Esophagus squamous epithelium (tissue), 5 donors: ENCODE results near the gene GNLY. TPM values are rescaled to one million over a fixed set of nuclear protein-coding genes. Genes with fewer than 3 reads are reported as not detected.

Experiments
- DNase-seq: peaks from one replicate; lab custom pipeline; 2025; lab: John Stamatoyannopoulos, UW
- H3K27ac ChIP-seq, 4 donors: fragments of 200-600 bp; sonication (generic); one replicate each; pipeline ENCODE4 v1.5.1; 2016 to 2019; ENCODE audit warnings: mild to moderate bottlenecking in 1 of 4
- H3K27me3 ChIP-seq, 4 donors: fragments of 200-600 bp; sonication (generic); 1 replicate in 3 of 4; 2 replicates in 1 of 4; pipeline versions ENCODE4 v1.5.1 to v1.6.0; 2017 to 2021; ENCODE audit warnings: antibody characterized with exemption in 1 of 4
- H3K36me3 ChIP-seq, 3 donors: fragments of 200-600 bp; sonication (generic); one replicate each; pipeline ENCODE4 v1.5.1; 2016 to 2019
- H3K4me1 ChIP-seq, 3 donors: fragments of 200-600 bp; sonication (generic); one replicate each; pipeline ENCODE4 v1.5.1; 2017 to 2019
- H3K4me3 ChIP-seq, 4 donors: fragments of 200-600 bp; sonication (generic); 1 replicate in 3 of 4; 2 replicates in 1 of 4; pipeline ENCODE4 v1.5.1; 2016 to 2019; ENCODE audit warnings: mild to moderate bottlenecking in 2 of 4, moderate library complexity in 1 of 4
- H3K9me3 ChIP-seq, 3 donors: fragments of 200-600 bp; sonication (generic); one replicate each; pipeline ENCODE4 v1.5.1; 2016 to 2019
- CTCF ChIP-seq, 6 experiments: fragments of 450-650 bp in 4 of 6; fragments of 200-600 bp in 2 of 6; sonication (generic) in 2 of 6; IDR thresholded peaks; one replicate each; pipeline ENCODE4 v1.5.1; 2016 to 2019; ENCODE audit warnings: antibody characterized with exemption in 6 of 6, mild to moderate bottlenecking in 4 of 6, moderate library complexity in 4 of 6
- POLR2A ChIP-seq, 4 donors: fragments of 450-650 bp; IDR thresholded peaks; one replicate each; pipeline ENCODE4 v1.6.1; 2017; ENCODE audit warnings: antibody characterized with exemption in 4 of 4, mild to moderate bottlenecking in 4 of 4, moderate library complexity in 3 of 4
- WGBS, 2 donors: methylation state at CpG; one replicate each; pipeline ENCODE4 v1.1.5; 2018; 5-methylcytosine and 5-hydroxymethylcytosine counted together
- intact Hi-C: fragments of 100-400 bp; cut with DNase I; formaldehyde crosslinking; loops from one replicate; pipeline ENCODE4 v1.15.0; 2022
- total RNA-seq, 4 donors: library from RNA; depleted of rRNA; stranded (reverse); fragments of >200 nt; gene quantifications; one replicate each; pipeline ENCODE4 v1.1.0, GENCODE V29; 2016
- donor health status: DM: yes; HTN: yes; CAD: no.

The GNLY gene
- total RNA-seq, 4 donors from 2014 or later: 0.76 to 6.1 (median 2.1) TPM

- H3K4me1 ChIP-seq: peaks cover 0 to 19% (median 12%) of the 10 kb centered on the region in 3 donors
- TF ChIP-seq POLR2A (IDR thresholded peaks at IDR 0.05) (no peak), CTCF (IDR thresholded peaks at IDR 0.05) (no peak)
- no peaks in the 10 kb centered on the region for H3K9me3 ChIP-seq
- WGBS, 2 donors: 65 to 81% methylated on average over 2 of the region's 2 CpGs
- peak overlapping the region in 3 of 4 donors; percentile 23 to 71 (median 43) for H3K27ac ChIP-seq
- H3K4me3 ChIP-seq: no peak overlapping the region
- peaks cover 0 to 4% (median 0%) of the 10 kb centered on the region in 4 donors for H3K27me3 ChIP-seq
- intact Hi-C loops: no loop called here
- no peaks in the 10 kb centered on the region for H3K36me3 ChIP-seq
- DNase-seq: no peak
Measured at GRCh38 chr2:85680707-85681371, 13.3 kb upstream of the GNLY start.

- intact Hi-C loops: no loop called here
- TF ChIP-seq POLR2A (IDR thresholded peaks at IDR 0.05): no peak
- no peak for TF ChIP-seq CTCF (IDR thresholded peaks at IDR 0.05)
- H3K27ac ChIP-seq: peak overlapping the region in 2 of 4 donors; percentile 37 to 43
- no peak overlapping the region for H3K4me3 ChIP-seq
- no peaks in the 10 kb centered on the region for H3K9me3 ChIP-seq
- peaks cover 0 to 4% (median 0%) of the 10 kb centered on the region in 4 donors for H3K27me3 ChIP-seq
- no peak for DNase-seq
- WGBS, 2 donors: 72 to 78% methylated on average over 5 of the region's 5 CpGs
- peaks cover 0 to 19% (median 12%) of the 10 kb centered on the region in 3 donors for H3K4me1 ChIP-seq
- no peaks in the 10 kb centered on the region for H3K36me3 ChIP-seq
Measured at GRCh38 chr2:85681372-85681763, 12.8 kb upstream of the GNLY start.

GRCh38 chr2:85681776-85682175 lies 12.4 kb upstream of the GNLY start:
- 80% methylated on average over 1 of the region's 1 CpG; no CpG with 5 or more reads in 1 of the 2 donors for WGBS, 2 donors
- no peaks in the 10 kb centered on the region for H3K36me3 ChIP-seq
- no peak for DNase-seq
- H3K27ac ChIP-seq: peak overlapping the region in 2 of 4 donors; percentile 37 to 43
- no peaks in the 10 kb centered on the region for H3K9me3 ChIP-seq
- peaks cover 0 to 4% (median 0%) of the 10 kb centered on the region in 4 donors for H3K27me3 ChIP-seq
- intact Hi-C loops: no loop called here
- TF ChIP-seq POLR2A (IDR thresholded peaks at IDR 0.05) (no peak), CTCF (IDR thresholded peaks at IDR 0.05) (no peak)
- H3K4me3 ChIP-seq: no peak overlapping the region
- peaks cover 0 to 19% (median 12%) of the 10 kb centered on the region in 3 donors for H3K4me1 ChIP-seq

GRCh38 chr2:85682378-85682777 lies 11.8 kb upstream of the GNLY start:
- H3K4me3 ChIP-seq: no peak overlapping the region
- no peaks in the 10 kb centered on the region for H3K36me3 ChIP-seq
- peaks cover 0 to 19% (median 12%) of the 10 kb centered on the region in 3 donors for H3K4me1 ChIP-seq
- no peak for DNase-seq
- TF ChIP-seq POLR2A (IDR thresholded peaks at IDR 0.05) (no peak), CTCF (IDR thresholded peaks at IDR 0.05) (no peak)
- peaks cover 0 to 4% (median 0%) of the 10 kb centered on the region in 4 donors for H3K27me3 ChIP-seq
- H3K27ac ChIP-seq: peak overlapping the region in 1 of 4 donors; percentile 29
- intact Hi-C loops: no loop called here
- 74 to 92% methylated on average over 5 of the region's 5 CpGs for WGBS, 2 donors
- H3K9me3 ChIP-seq: no peaks in the 10 kb centered on the region

- no peak overlapping the region for H3K27ac ChIP-seq
- H3K4me3 ChIP-seq: no peak overlapping the region
- H3K9me3 ChIP-seq: no peaks in the 10 kb centered on the region
- no peak for TF ChIP-seq CTCF (IDR thresholded peaks at IDR 0.05)
- no peak for TF ChIP-seq POLR2A (IDR thresholded peaks at IDR 0.05)
- H3K27me3 ChIP-seq: peaks cover 0 to 4% (median 0%) of the 10 kb centered on the region in 4 donors
- H3K4me1 ChIP-seq: peaks cover 0 to 8% (median 4%) of the 10 kb centered on the region in 3 donors
- DNase-seq: no peak
- H3K36me3 ChIP-seq: no peaks in the 10 kb centered on the region
- WGBS, 2 donors: 93 to 95% methylated on average over 4 of the region's 4 CpGs
- intact Hi-C loops: no loop called here
Measured at GRCh38 chr2:85684380-85684779, 9.8 kb upstream of the GNLY start.
